ENCODE results near the gene IL23R. TPM values are rescaled to one million over a fixed set of nuclear protein-coding genes. Genes with fewer than 3 reads are reported as not detected.

IL23R gene
- total RNA-seq, 1 experiment from 2014 or later, result not detected

GRCh38 chr1:67201891-67202290 is 35.6 kb downstream of the IL23R start:
- no peak overlapping the region for H2BK20ac ChIP-seq (ENCODE audit: low read depth, low read length, poor library complexity, severe bottlenecking)
- no peak overlapping the region for H3K18ac ChIP-seq (ENCODE audit: insufficient read length, low read depth, low read length)
- no peak overlapping the region for H3T11ph ChIP-seq (ENCODE audit: low read length)
- H3K9ac ChIP-seq (ENCODE audit: extremely low read depth, insufficient read length, low read length), result no peak overlapping the region
- no peaks in the 10 kb centered on the region for H3K27me3 ChIP-seq (ENCODE audit: insufficient read depth, low read length)
- no peak overlapping the region for H3K56ac ChIP-seq (ENCODE audit: insufficient read length, low read depth, low read length)
- no peaks in the 10 kb centered on the region for H3K79me2 ChIP-seq (ENCODE audit: insufficient read depth, low read length)
- H3K9me3 ChIP-seq (ENCODE audit: control insufficient read depth, low read depth, low read length), result no peaks in the 10 kb centered on the region
- H4K91ac ChIP-seq (ENCODE audit: insufficient read length, low read depth, low read length), result no peak overlapping the region
- H3K9me3 Mint-ChIP-seq, result no peaks in the 10 kb centered on the region
- no CpG with 5 or more reads among the region's 1 CpG for WGBS (ENCODE audit: extremely low coverage, insufficient read length, low lambda C conversion rate)
- no peak overlapping the region for H2AK5ac ChIP-seq (ENCODE audit: insufficient read length, low read length)
- H4K5ac ChIP-seq (ENCODE audit: insufficient read length, low read depth, low read length), result no peak overlapping the region
- no peak overlapping the region for H3K4me2 ChIP-seq (ENCODE audit: insufficient read depth, insufficient read length, low read length)
- no peaks in the 10 kb centered on the region; the same call in none of the 2 replicates for H3K27me3 Mint-ChIP-seq (ENCODE audit: low read depth)
- H3K14ac ChIP-seq (ENCODE audit: insufficient read depth, low read length), result no peak overlapping the region
- no peaks in the 10 kb centered on the region for H3K4me1 ChIP-seq (ENCODE audit: insufficient read depth, low read length)
- H3K36me3 Mint-ChIP-seq (ENCODE audit: insufficient read depth in 1 of 3, low read depth in 3 of 3), result no peaks in the 10 kb centered on the region
- H4K8ac ChIP-seq (replicated peaks; ENCODE audit: insufficient read length, low read depth, low read length), result no peak overlapping the region
- H3K4me1 Mint-ChIP-seq, result no peaks in the 10 kb centered on the region
- no peak overlapping the region for H2BK120ac ChIP-seq (ENCODE audit: low read depth, low read length, poor library complexity, severe bottlenecking)
- no peaks in the 10 kb centered on the region for H3K79me1 ChIP-seq (ENCODE audit: insufficient read depth, low read depth, low read length, poor library complexity, severe bottlenecking)
- no peak overlapping the region for H2BK12ac ChIP-seq (ENCODE audit: insufficient read length, low read depth, low read length)
- no peak overlapping the region for H2BK15ac ChIP-seq (ENCODE audit: low read depth, low read length)
- no peak overlapping the region for H3K27ac Mint-ChIP-seq
- no peaks in the 10 kb centered on the region for H3K23me2 ChIP-seq (ENCODE audit: insufficient read length, low read depth, low read length, poor library complexity, severe bottlenecking)
- no peak overlapping the region for H3K23ac ChIP-seq (ENCODE audit: insufficient read length, low read depth, low read length)
- no peak overlapping the region for H2BK5ac ChIP-seq (ENCODE audit: insufficient read length, low read length)
- no peak overlapping the region for H2AFZ ChIP-seq (ENCODE audit: low read length)
- no peak overlapping the region for H3K4me3 Mint-ChIP-seq
- no peaks in the 10 kb centered on the region for H4K20me1 ChIP-seq (ENCODE audit: control insufficient read depth, insufficient read depth, insufficient read length)
- H3K27ac ChIP-seq (ENCODE audit: insufficient read length, low read depth, low read length), result no peak overlapping the region
- no peak for DNase-seq
- H3K4ac ChIP-seq (ENCODE audit: low read depth, low read length), result no peak overlapping the region
- TF ChIP-seq CTCF (conservative IDR thresholded peaks at IDR 0.05), result no peak

All from H9 (cell line).